T-helper 17 cell (primary cell): ENCODE measurements around the gene GZMH. TPM values are rescaled to one million over a fixed set of nuclear protein-coding genes. Genes with fewer than 3 reads are reported as not detected.

Experiments used
- ATAC-seq: fragments of 150-1000 bp; cut with Tn5 transposase; 2 replicates; pipeline ENCODE4 v1.10.0; 2021; ENCODE audit warnings: mild to moderate bottlenecking, moderate library complexity
- DNase-seq, 3 donors: peaks; one replicate each; pipeline versions ENCODE4 v3.0.0 to v3.0.0-alpha.2; 2020 to 2021
- H3K9me3 ChIP-seq: one replicate; pipeline ENCODE4 v1.7.0; 2013; ENCODE audit warnings: low read length, mild to moderate bottlenecking; ENCODE audit not compliant: control insufficient read depth, poor library complexity, severe bottlenecking
- H3K27ac Mint-ChIP-seq: one replicate; pipeline ENCODE4 v1.8.0; 2022; ENCODE audit warnings: mild to moderate bottlenecking, moderate library complexity, mixed read lengths
- H3K27me3 Mint-ChIP-seq: one replicate; pipeline ENCODE4 v1.8.0; 2022; ENCODE audit warnings: mixed read lengths
- H3K36me3 Mint-ChIP-seq: one replicate; pipeline ENCODE4 v1.8.0; 2022; ENCODE audit warnings: low read depth, mixed read lengths
- H3K4me1 Mint-ChIP-seq: one replicate; pipeline ENCODE4 v1.8.0; 2022; ENCODE audit warnings: mild to moderate bottlenecking, mixed read lengths
- H3K4me3 Mint-ChIP-seq: one replicate; pipeline ENCODE4 v1.8.0; 2022; ENCODE audit warnings: mild to moderate bottlenecking, moderate library complexity, mixed read lengths
- total RNA-seq, 4 donors: library from RNA in 2 of 4; stranded (reverse) in 2 of 4; gene quantifications; one replicate each; pipeline ENCODE4 v1.2.3 and lab custom pipeline; 2022 to 2026

GZMH gene
- total RNA-seq, 2 donors from 2014 or later, result 2.0 TPM; not detected in 1

DNA sequence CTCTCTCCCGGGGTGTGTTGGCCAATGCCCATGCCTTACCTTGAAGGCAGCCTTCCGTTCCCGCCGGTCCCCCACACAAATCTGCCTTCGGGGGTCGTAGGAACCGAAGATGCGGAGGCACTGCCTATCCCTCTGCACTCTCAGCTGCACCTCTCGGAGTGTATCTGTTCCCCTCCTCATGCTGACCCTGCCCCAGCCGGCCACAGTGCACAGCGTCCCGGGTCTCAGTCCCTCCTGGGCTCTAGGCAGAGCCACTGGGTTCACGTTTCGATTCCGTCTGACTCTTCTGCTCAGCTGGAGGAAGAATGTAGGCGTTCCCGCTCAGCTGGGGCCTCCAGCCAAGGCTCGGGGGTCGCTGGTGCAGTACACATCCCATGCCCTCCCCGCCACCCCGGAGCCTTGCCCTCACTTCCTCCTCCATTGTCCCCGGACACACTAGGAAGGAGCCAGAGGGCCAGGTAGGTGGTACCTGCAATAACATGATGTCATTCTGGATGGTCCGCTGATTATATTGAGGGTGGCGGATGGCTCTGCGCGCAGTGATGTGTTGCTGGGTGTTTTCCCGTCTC is 35.2 kb downstream of the GZMH start:
- Mint-ChIP-seq H3K27ac (no peak overlapping the region), H3K36me3 (no peaks in the 10 kb centered on the region), H3K4me3 (no peak overlapping the region), H3K4me1 (peaks cover 4% of the 10 kb centered on the region), H3K27me3 (peaks cover 14% of the 10 kb centered on the region)
- no peak for DNase-seq
- H3K9me3 ChIP-seq, result no peaks in the 10 kb centered on the region
- no peak for ATAC-seq

GRCh38 chr14:24566318-24566717 is 43.2 kb downstream of the GZMH start:
- ATAC-seq (no peak), DNase-seq (no peak)
- H3K4me3 Mint-ChIP-seq, result no peak overlapping the region
- no peaks in the 10 kb centered on the region for H3K9me3 ChIP-seq
- no peaks in the 10 kb centered on the region for H3K4me1 Mint-ChIP-seq
- no peaks in the 10 kb centered on the region for H3K36me3 Mint-ChIP-seq
- no peak overlapping the region for H3K27ac Mint-ChIP-seq
- peaks cover 4% of the 10 kb centered on the region for H3K27me3 Mint-ChIP-seq

GRCh38 chr14:24565766-24566165 is 43.7 kb downstream of the GZMH start:
- Mint-ChIP-seq H3K27me3 (no peaks in the 10 kb centered on the region), H3K27ac (no peak overlapping the region), H3K36me3 (no peaks in the 10 kb centered on the region), H3K4me3 (no peak overlapping the region), H3K4me1 (no peaks in the 10 kb centered on the region)
- ATAC-seq, result no peak
- no peaks in the 10 kb centered on the region for H3K9me3 ChIP-seq
- no peak for DNase-seq

- ATAC-seq, result no peak
- no peak for DNase-seq
- Mint-ChIP-seq H3K36me3 (no peaks in the 10 kb centered on the region), H3K27me3 (peaks cover 6% of the 10 kb centered on the region), H3K4me3 (no peak overlapping the region), H3K4me1 (no peaks in the 10 kb centered on the region), H3K27ac (no peak overlapping the region)
- H3K9me3 ChIP-seq, result no peaks in the 10 kb centered on the region
Observed at GRCh38 chr14:24563505-24563904, 46.0 kb downstream of the GZMH start.

GRCh38 chr14:24556756-24557155 is 52.7 kb downstream of the GZMH start:
- H3K27me3 Mint-ChIP-seq, result peaks cover 18% of the 10 kb centered on the region
- no peaks in the 10 kb centered on the region for H3K4me1 Mint-ChIP-seq
- H3K27ac Mint-ChIP-seq, result no peak overlapping the region
- no peaks in the 10 kb centered on the region for H3K36me3 Mint-ChIP-seq
- H3K9me3 ChIP-seq, result no peaks in the 10 kb centered on the region
- no peak for DNase-seq
- H3K4me3 Mint-ChIP-seq, result no peak overlapping the region
- ATAC-seq, result no peak

Other genes starting within 250 kb of the GZMH start
- not detected for gene NFATC4, start 241.5 kb downstream of the GZMH start, total RNA-seq
- gene NYNRIN, start 210.7 kb downstream of the GZMH start, total RNA-seq, result under 1 TPM in 1 of 2 donors, not detected in 1; 0.22 TPM
- gene CBLN3, start 180.0 kb downstream of the GZMH start, total RNA-seq, result 1 to 10 TPM; 4.2 to 6.0 TPM
- 100 to 1,000 TPM; 118 to 128 TPM for gene KHNYN, start 179.7 kb downstream of the GZMH start, total RNA-seq
- 10 to 100 TPM; 64.3 to 82.6 TPM for gene SDR39U1, start 166.9 kb downstream of the GZMH start, total RNA-seq
- gene CMA1, start 101.4 kb downstream of the GZMH start, total RNA-seq, result not detected
- gene CTSG, start 33.4 kb downstream of the GZMH start, total RNA-seq, result not detected
- under 1 TPM in 1 of 2 donors, not detected in 1; 0.82 TPM for gene GZMB, start 24.5 kb upstream of the GZMH start, total RNA-seq